K562 (cell line): ENCODE measurements around the gene ACACB. TPM values are rescaled to one million over a fixed set of nuclear protein-coding genes. Genes with fewer than 3 reads are reported as not detected.

Experiments
- ATAC-seq: fragments of 200-7000 bp; cut with Tn5 transposase; 3 replicates; pipeline ENCODE4 v1.9.1; 2020; ENCODE audit warnings: moderate library complexity
- BruUV-seq: library from RNA; stranded (reverse); fragments of 400-500 nt; replicated peaks from 2 replicates; lab custom pipeline; 2021; lab: Mats Ljungman, UMichigan
- CTCF ChIA-PET: fragments of 300-600 bp; formaldehyde crosslinking; extraction: SDS; loops from one replicate; lab custom pipeline; 2021; ENCODE audit warnings: low intra/inter-chr PET ratio; lab: Yijun Ruan, JAX
- POLR2A ChIA-PET: fragments of 300-600, 350-650 bp; sonication (Branson Sonifier 250); formaldehyde crosslinking; extraction: SDS; loops from one replicate; lab custom pipeline; 2021; ENCODE audit warnings: antibody characterized with exemption, inconsistent platforms; lab: Yijun Ruan, JAX
- DNase-seq, 4 experiments: peaks; one replicate each; pipeline versions ENCODE4 v3.0.0 to v3.0.0-alpha.2; 2011 to 2018; ENCODE audit warnings: low spot score in 3 of 4, mixed read lengths in 3 of 4; ENCODE audit errors: extremely low read depth in 1 of 4
- FAIRE-seq: peaks from 2 replicates; lab custom pipeline; 2011; peaks lifted over from hg19 to GRCh38; lab: Jason Lieb, UNC
- H2AFZ ChIP-seq: 2 replicates; pipeline ENCODE4 v1.6.0; 2011; ENCODE audit warnings: low read depth, low read length, control low read depth, inconsistent platforms
- H3K27ac ChIP-seq: fragments of 200-600 bp; 3 replicates; pipeline ENCODE4 v1.8.0; 2011; ENCODE audit warnings: low read depth, mild to moderate bottlenecking, control low read depth, inconsistent platforms, low read length, moderate library complexity, mixed read lengths; ENCODE audit errors: extremely low read depth
- H3K27me3 ChIP-seq, 2 experiments: fragments of 300-600 bp in 1 of 2; 2 replicates in 1 of 2; 3 replicates in 1 of 2; pipeline versions ENCODE4 v1.6.0 to v1.8.0; 2011; ENCODE audit warnings: inconsistent platforms in 2 of 2, low read length in 2 of 2, mild to moderate bottlenecking in 1 of 2, mixed read lengths in 1 of 2, moderate library complexity in 1 of 2; ENCODE audit not compliant: control insufficient read depth in 2 of 2, insufficient read depth in 2 of 2
- H3K36me3 ChIP-seq: fragments of 300-600 bp; 3 replicates; pipeline ENCODE4 v1.8.0; 2011; ENCODE audit warnings: mild to moderate bottlenecking, low read length, inconsistent platforms; ENCODE audit not compliant: control insufficient read depth, insufficient read depth
- H3K4me1 ChIP-seq, 2 experiments: fragments of 200-600 bp in 1 of 2; replicated peaks in 1 of 2; 2 replicates in 1 of 2; 3 replicates in 1 of 2; pipeline versions ENCODE4 v1.5.1 to v1.8.0; 2011; ENCODE audit warnings: inconsistent platforms in 2 of 2, low read length in 2 of 2, mild to moderate bottlenecking in 1 of 2, mixed read lengths in 1 of 2, moderate library complexity in 1 of 2; ENCODE audit not compliant: control insufficient read depth in 2 of 2, insufficient read depth in 2 of 2
- H3K4me2 ChIP-seq: 2 replicates; pipeline ENCODE4 v1.6.1; 2011; ENCODE audit warnings: low read length, control low read depth, inconsistent platforms, mixed read lengths; ENCODE audit not compliant: insufficient read depth
- H3K4me3 ChIP-seq: fragments of 200-600 bp; sonication (generic), shearing (Covaris generic); 2 replicates; pipeline ENCODE4 v1.5.1; 2016; ENCODE audit warnings: control low read depth, inconsistent platforms
- H3K79me2 ChIP-seq: fragments of 200-600 bp; 3 replicates; pipeline ENCODE4 v1.8.0; 2011; ENCODE audit warnings: low read length, inconsistent platforms; ENCODE audit not compliant: control insufficient read depth, insufficient read depth
- H3K9ac ChIP-seq, 2 experiments: 2 replicates each; pipeline versions ENCODE4 v1.6.0 to v1.6.1; 2011; ENCODE audit warnings: low read depth in 2 of 2, low read length in 2 of 2, control low read depth in 1 of 2, inconsistent platforms in 1 of 2, mild to moderate bottlenecking in 1 of 2, mixed read lengths in 1 of 2; ENCODE audit not compliant: insufficient read depth in 1 of 2
- H3K9me1 ChIP-seq: one replicate; pipeline ENCODE4 v1.6.0; 2011; ENCODE audit warnings: inconsistent platforms, mild to moderate bottlenecking, low read length, moderate library complexity; ENCODE audit not compliant: control insufficient read depth, insufficient read depth
- H3K9me3 ChIP-seq: replicated peaks from 2 replicates; pipeline ENCODE4 v1.5.1; 2011; ENCODE audit warnings: low read depth, low read length, inconsistent platforms; ENCODE audit not compliant: control insufficient read depth, insufficient read depth
- H4K20me1 ChIP-seq: replicated peaks from 2 replicates; pipeline ENCODE4 v1.6.1; 2011; ENCODE audit warnings: low read length, inconsistent platforms, mixed read lengths; ENCODE audit not compliant: control insufficient read depth, insufficient read depth
- CEBPB ChIP-seq: fragments of 450-650 bp; IDR thresholded peaks from 2 replicates; pipeline ENCODE4 v1.6.1; 2016; ENCODE audit warnings: missing genetic modification characterization, missing compliant biosample characterization
- ESRRA ChIP-seq: fragments of 450-650 bp; IDR thresholded peaks from 2 replicates; pipeline ENCODE4 v1.6.1; 2014; ENCODE audit warnings: low read depth, mild to moderate bottlenecking, moderate library complexity, borderline replicate concordance
- L3MBTL2 ChIP-seq: fragments of 450-650 bp; IDR thresholded peaks from 2 replicates; pipeline ENCODE4 v1.6.1; 2016; ENCODE audit warnings: mild to moderate bottlenecking, moderate library complexity
- PHF21A ChIP-seq: fragments of 450-650 bp; IDR thresholded peaks from 2 replicates; pipeline ENCODE4 v1.6.1; 2017; ENCODE audit warnings: low read depth, borderline replicate concordance
- WGBS: fragments of 100-300 bp; shearing (Covaris generic); methylation state at CpG from one replicate; pipeline ENCODE4 v1.1.6; 2016; ENCODE audit warnings: low coverage, mixed read lengths; ENCODE audit not compliant: insufficient coverage; ENCODE audit errors: missing lambda C conversion rate; 5-methylcytosine and 5-hydroxymethylcytosine counted together
- in situ Hi-C: fragments of 300-500 bp; cut with MboI; formaldehyde crosslinking; loops from 4 replicates; pipeline ENCODE4 v1.15.0; 2018; ENCODE audit warnings: inconsistent platforms, mixed read lengths
- intact Hi-C: fragments of 100-400 bp; cut with micrococcal nuclease; formaldehyde crosslinking; loops from 2 replicates; pipeline ENCODE4 v1.14.2; 2022
- polyA plus RNA-seq, 8 experiments: library from polyadenylated mRNA; depleted of rRNA in 4 of 8; stranded (reverse) in 5 of 8; unstranded in 3 of 8; fragments of >200 nt; fragmentation: Nextera tagmentation in 2 of 8; fragmentation: Illumina TruSeq in 1 of 8; extraction: Ambion mirVana in 2 of 8; extraction: Trizol in 1 of 8; gene quantifications; 2 replicates each; pipeline versions ENCODE4 v1.2.1 to v1.2.3, GENCODE V29; 2011 to 2014; ENCODE audit warnings: inconsistent platforms in 1 of 8, missing spikeins in 1 of 8
- total RNA-seq, 7 experiments: library from RNA; depleted of rRNA in 6 of 7; stranded (reverse); fragments of >200 nt in 6 of 7; fragmentation: Illumina TruSeq in 2 of 7; extraction: Trizol in 2 of 7; gene quantifications; 2 replicates each; pipeline versions ENCODE4 v1.2.1 to v1.2.3, GENCODE V29; 2011 to 2021; ENCODE audit warnings: low replicate concordance in 1 of 7
- TF ChIP-seq, protein P1 (sequence below): fragments of 450-650 bp; IDR thresholded peaks from 2 replicates; pipeline ENCODE4 v1.6.1; 2018; ENCODE audit not compliant: partially characterized antibody

Gene ACACB
- total and polyA plus RNA-seq, 9 of the 15 experiments (the other 6 are each of a cell fraction or from before 2014, with no cell fraction given): 0.10 to 2.5 (median 0.83) TPM

DNA sequence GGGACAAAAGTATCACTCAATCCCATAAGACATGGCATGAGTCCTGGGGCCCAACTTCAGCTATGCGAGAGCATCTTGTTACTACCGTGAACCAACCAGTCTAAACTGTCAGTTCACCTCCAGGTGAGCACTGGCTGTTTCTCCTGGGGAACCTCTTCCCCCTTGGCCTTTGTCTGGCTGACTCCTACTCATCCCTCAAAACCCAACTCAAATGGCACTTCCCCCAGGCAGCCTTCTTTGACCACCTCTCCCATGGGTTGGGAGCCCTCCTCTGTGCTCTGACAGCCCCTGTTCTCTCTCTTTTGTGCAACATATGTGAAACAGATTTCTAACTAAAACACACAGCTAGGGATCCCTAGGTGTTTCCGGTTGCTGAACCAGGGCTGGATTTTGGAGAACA, 155.0 kb downstream of the ACACB start (continued):
- TF ChIP-seq, protein P1, sequence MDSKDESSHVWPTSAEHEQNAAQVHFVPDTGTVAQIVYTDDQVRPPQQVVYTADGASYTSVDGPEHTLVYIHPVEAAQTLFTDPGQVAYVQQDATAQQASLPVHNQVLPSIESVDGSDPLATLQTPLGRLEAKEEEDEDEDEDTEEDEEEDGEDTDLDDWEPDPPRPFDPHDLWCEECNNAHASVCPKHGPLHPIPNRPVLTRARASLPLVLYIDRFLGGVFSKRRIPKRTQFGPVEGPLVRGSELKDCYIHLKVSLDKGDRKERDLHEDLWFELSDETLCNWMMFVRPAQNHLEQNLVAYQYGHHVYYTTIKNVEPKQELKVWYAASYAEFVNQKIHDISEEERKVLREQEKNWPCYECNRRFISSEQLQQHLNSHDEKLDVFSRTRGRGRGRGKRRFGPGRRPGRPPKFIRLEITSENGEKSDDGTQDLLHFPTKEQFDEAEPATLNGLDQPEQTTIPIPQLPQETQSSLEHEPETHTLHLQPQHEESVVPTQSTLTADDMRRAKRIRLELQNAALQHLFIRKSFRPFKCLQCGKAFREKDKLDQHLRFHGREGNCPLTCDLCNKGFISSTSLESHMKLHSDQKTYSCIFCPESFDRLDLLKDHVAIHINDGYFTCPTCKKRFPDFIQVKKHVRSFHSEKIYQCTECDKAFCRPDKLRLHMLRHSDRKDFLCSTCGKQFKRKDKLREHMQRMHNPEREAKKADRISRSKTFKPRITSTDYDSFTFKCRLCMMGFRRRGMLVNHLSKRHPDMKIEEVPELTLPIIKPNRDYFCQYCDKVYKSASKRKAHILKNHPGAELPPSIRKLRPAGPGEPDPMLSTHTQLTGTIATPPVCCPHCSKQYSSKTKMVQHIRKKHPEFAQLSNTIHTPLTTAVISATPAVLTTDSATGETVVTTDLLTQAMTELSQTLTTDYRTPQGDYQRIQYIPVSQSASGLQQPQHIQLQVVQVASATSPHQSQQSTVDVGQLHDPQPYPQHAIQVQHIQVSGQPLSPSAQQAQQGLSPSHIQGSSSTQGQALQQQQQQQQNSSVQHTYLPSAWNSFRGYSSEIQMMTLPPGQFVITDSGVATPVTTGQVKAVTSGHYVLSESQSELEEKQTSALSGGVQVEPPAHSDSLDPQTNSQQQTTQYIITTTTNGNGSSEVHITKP: no peak
- TF ChIP-seq PHF21A: no peak

- ChIA-PET CTCF (no interaction called here), POLR2A (interaction anchor here (0.9 kb wide), 1 partner anchor 42 kb away, joined by 3 read pairs; no protein-coding TSS in a partner anchor)
- no peak overlapping the region for H3K27ac ChIP-seq
- H3K4me3 ChIP-seq: no peak overlapping the region
- H3K36me3 ChIP-seq: no peaks in the 10 kb centered on the region
- peaks cover 4 to 49% of the 10 kb centered on the region in 2 experiments; a peak in 4 of 5 replicates for H3K27me3 ChIP-seq
- no TSS peak for BruUV-seq
- H3K79me2 ChIP-seq: no peaks in the 10 kb centered on the region
- intact Hi-C loops: no loop called here
- 3% methylated on average over 16 of the region's 16 CpGs for WGBS
- no peaks in the 10 kb centered on the region for H4K20me1 ChIP-seq
- TF ChIP-seq L3MBTL2: 0 out of 2 replicates have a peak, but pooled peaks have one; percentile 27
- no peak for TF ChIP-seq ESRRA
- TF ChIP-seq CEBPB (tag): no peak
- ATAC-seq (peak; percentile 40; the same call in 2 of the 3 replicates), DNase-seq (no peak), FAIRE-seq (no peak)
- no peak overlapping the region for H2AFZ ChIP-seq
- in situ Hi-C loops: no loop called here
- no peaks in the 10 kb centered on the region for H3K9me1 ChIP-seq
- H3K9me3 ChIP-seq: no peaks in the 10 kb centered on the region
- H3K4me2 ChIP-seq: no peak overlapping the region
- no peaks in the 10 kb centered on the region for H3K4me1 ChIP-seq
- no peak overlapping the region for H3K9ac ChIP-seq
Observed at GRCh38 chr12:109273354-109273753, 157.0 kb downstream of the ACACB start.
